Urinary bladder (tissue), 4 donors: ENCODE measurements around the gene NACA. TPM values are rescaled to one million over a fixed set of nuclear protein-coding genes. Genes with fewer than 3 reads are reported as not detected.
"Not testable (repeated sequence)": the region's sequence is repeated elsewhere in the genome, so short reads cannot be mapped to it uniquely, and the experiment has no call there.

Source experiments
- DNase-seq: peaks from one replicate; pipeline ENCODE4 v3.0.0-alpha.2; 2015; ENCODE audit errors: extremely low spot score
- H3K27ac ChIP-seq: one replicate; pipeline ENCODE4 v1.5.1; 2013; ENCODE audit warnings: low read depth, mild to moderate bottlenecking, moderate library complexity
- H3K36me3 ChIP-seq: one replicate; pipeline ENCODE4 v1.6.1; 2013; ENCODE audit warnings: mild to moderate bottlenecking, moderate library complexity; ENCODE audit not compliant: insufficient read depth
- H3K4me1 ChIP-seq: one replicate; pipeline ENCODE4 v1.6.1; 2013; ENCODE audit warnings: mild to moderate bottlenecking, moderate library complexity; ENCODE audit not compliant: insufficient read depth
- H3K4me3 ChIP-seq: one replicate; pipeline ENCODE4 v1.5.1; 2013; ENCODE audit warnings: low read depth, low read length
- WGBS: extraction: QIAGEN DNeasy Blood & Tissue Kit; methylation state at CpG from one replicate; pipeline ENCODE4 v1.1.7; 2013; 5-methylcytosine and 5-hydroxymethylcytosine counted together
- polyA plus RNA-seq: library from polyadenylated mRNA; stranded (reverse); fragments of 200-250 nt; gene quantifications from one replicate; pipeline ENCODE4 v1.2.3, GENCODE V29; 2013
- total RNA-seq: library from RNA; depleted of rRNA; stranded (reverse); fragments of >200 nt; gene quantifications from one replicate; pipeline ENCODE4 v1.2.3, GENCODE V29; 2014
- donor health status: healthy with polysubstance abuse.
- donor health status: healthy.

Gene NACA
- total and polyA plus RNA-seq, 2 donors = 1,052 to 1,683 TPM

DNA sequence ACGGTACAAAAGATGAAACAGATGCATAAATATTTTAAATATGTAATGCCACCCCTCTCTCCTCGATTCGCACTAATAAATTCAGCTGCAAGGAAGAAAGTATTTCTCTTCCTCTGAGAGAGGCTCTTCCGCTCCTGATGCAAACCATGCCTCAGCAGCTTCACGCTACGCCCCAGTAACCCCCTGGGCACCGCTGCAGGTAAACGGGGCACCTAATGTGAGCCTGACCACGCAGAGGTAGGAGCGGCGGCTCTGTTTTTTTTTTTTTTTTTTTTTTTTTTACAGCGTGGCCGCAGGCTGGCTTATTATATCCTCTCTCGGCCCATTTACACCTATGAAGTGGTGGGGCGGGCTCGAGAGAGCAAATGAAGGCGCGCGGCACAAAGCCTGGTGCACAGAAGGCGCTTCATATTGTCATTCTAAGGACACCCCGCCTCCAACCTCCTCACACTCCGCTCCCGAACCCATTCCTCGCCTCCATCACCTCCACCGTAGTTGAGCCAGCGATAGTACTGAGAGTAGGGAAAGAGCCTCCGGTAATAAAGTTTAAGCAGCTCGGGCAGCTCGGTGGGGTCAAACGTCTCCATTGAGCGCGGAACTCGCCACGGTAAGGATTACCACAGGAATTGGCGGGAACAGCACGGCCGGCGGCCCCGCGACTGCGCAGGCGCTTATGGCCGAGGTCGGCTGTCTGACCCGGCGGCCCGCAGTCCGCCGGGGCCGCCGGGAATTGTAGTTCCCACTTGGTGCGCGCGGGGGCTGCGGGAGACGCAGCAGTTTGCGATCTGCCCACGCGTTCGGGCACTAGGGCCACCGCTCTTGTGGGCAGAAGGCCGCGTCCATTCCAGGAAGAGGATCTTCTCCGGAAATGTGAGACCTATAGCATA lies 26.9 kb upstream of the NACA start, which contains the start of gene PRIM1:
TSS of gene PRIM1 (minus strand) at position 612 of the 887 bp plus-strand sequence. CDS start at position 587, 25 bp downstream.
- Histone ChIP-seq H3K27ac (no peak within 1 kb of the TSS), H3K4me3 (peak within 1 kb of the TSS; percentile 87), H3K36me3 (peaks cover 2% of the 10 kb centered on the region), H3K4me1 (no peaks in the 10 kb centered on the region)
- peak; percentile 18 for DNase-seq
- WGBS = under 1% methylated on average over 64 of the region's 64 CpGs

DNA sequence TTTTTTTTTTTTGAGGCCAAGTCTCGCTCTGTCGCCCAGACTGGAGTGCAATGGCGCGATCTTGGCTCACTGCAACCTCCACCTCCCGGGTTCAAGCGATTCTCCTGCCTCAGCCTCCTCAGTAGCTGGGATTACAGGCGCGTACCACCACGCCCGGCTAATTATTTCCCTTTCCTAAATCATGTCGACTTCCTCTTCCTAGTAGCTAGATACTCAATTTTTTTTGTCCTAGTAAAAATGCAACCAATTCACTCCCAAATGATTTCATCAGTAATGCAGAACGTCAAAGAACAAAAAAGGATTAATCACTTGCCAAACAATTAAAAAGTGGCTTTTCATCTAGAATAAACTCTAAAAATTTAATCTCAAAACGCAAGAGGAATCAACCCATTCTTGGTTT lies 25.5 kb upstream of the NACA start:
- not testable (repeated sequence) for H3K36me3 ChIP-seq, H3K4me3 ChIP-seq, H3K4me1 ChIP-seq, DNase-seq, H3K27ac ChIP-seq
- WGBS = 83% methylated on average over 13 of the region's 13 CpGs

DNA sequence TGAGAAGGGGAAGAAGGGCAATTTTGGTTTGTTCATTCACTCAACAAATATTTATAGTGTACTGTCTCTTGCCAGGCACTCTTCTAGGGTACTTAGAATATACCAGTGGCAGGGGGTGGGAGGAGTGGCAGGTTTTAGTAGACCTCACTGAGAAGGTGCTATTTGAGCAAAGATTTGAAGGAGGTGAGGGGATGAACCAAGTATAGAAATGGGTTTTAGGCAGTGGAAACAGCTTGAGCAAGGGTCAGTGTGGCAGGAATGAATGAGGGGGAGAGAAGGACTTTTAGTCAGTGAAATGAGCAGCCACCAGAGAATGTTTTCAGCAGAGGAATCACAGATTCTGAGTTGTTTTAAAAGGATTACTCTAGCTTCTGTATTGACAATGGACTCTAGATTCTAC lies 24.8 kb upstream of the NACA start:
- no peak for DNase-seq
- Histone ChIP-seq H3K36me3 (peaks cover 5% of the 10 kb centered on the region), H3K27ac (no peak overlapping the region), H3K4me1 (no peaks in the 10 kb centered on the region), H3K4me3 (no peak overlapping the region)

GRCh38 chr12:56749359-56749758 lies 24.3 kb upstream of the NACA start:
- H3K36me3 ChIP-seq = peaks cover 8% of the 10 kb centered on the region
- H3K27ac ChIP-seq = no peak overlapping the region
- no peak for DNase-seq
- H3K4me3 ChIP-seq = no peak overlapping the region
- WGBS = 78% methylated on average over 2 of the region's 2 CpGs
- H3K4me1 ChIP-seq = no peaks in the 10 kb centered on the region

GRCh38 chr12:56728139-56728861 lies 3.2 kb upstream of the NACA start:
- 95% methylated on average over 11 of the region's 11 CpGs for WGBS

GRCh38 chr12:56726196-56726675 lies 1.1 kb upstream of the NACA start:
- not testable (repeated sequence) for H3K27ac ChIP-seq, H3K4me3 ChIP-seq, H3K4me1 ChIP-seq, DNase-seq, H3K36me3 ChIP-seq
- 92% methylated on average over 15 of the region's 15 CpGs for WGBS

More at GRCh38 chr12:56728139-56728861, 3.2 kb upstream of the NACA start:
- H3K27ac ChIP-seq = no peak overlapping the region
- H3K4me3 ChIP-seq = no peak overlapping the region
- H3K36me3 ChIP-seq = no peaks in the 10 kb centered on the region
- H3K4me1 ChIP-seq = no peaks in the 10 kb centered on the region
- DNase-seq = no peak

DNA sequence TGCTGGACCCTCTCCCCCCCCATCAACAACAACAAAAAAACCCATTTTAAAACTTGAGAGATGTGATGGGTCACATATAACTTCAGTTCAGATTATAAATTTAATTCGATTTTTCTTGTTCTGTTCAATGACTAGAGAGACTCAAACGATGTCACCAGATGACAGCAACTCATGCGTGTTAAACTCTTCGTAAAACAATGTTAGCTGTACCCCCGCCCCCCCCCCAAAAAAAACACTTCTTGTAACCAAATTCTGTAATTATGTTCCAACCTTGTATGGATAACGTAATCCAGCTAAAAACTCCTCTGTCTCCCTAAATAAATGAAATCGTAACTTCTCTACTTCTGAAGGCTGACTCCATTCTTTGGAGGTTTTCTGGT lies 614 bp upstream of the NACA start:
- Histone ChIP-seq H3K4me3 (peak overlapping the region; percentile 68), H3K27ac (peak overlapping the region; percentile 90), H3K36me3 (no peaks in the 10 kb centered on the region), H3K4me1 (peaks cover 6% of the 10 kb centered on the region)
- no peak for DNase-seq
- 32% methylated on average over 7 of the region's 7 CpGs for WGBS

- Histone ChIP-seq H3K36me3 (no peaks in the 10 kb centered on the region), H3K27ac (peak overlapping the region; percentile 92), H3K4me3 (peak overlapping the region; percentile 68), H3K4me1 (peaks cover 6% of the 10 kb centered on the region)
- no peak for DNase-seq
- WGBS = 0% methylated on average over 9 of the region's 9 CpGs
Measured at GRCh38 chr12:56724701-56724971, 463 bp downstream of the NACA start.

- Histone ChIP-seq H3K4me1 (peaks cover 6% of the 10 kb centered on the region), H3K36me3 (no peaks in the 10 kb centered on the region), H3K4me3 (peak overlapping the region; percentile 68), H3K27ac (peak overlapping the region; percentile 92)
- no peak for DNase-seq
- 2% methylated on average over 14 of the region's 14 CpGs for WGBS
Measured at GRCh38 chr12:56723889-56724700, 1.0 kb downstream of the NACA start.

DNA sequence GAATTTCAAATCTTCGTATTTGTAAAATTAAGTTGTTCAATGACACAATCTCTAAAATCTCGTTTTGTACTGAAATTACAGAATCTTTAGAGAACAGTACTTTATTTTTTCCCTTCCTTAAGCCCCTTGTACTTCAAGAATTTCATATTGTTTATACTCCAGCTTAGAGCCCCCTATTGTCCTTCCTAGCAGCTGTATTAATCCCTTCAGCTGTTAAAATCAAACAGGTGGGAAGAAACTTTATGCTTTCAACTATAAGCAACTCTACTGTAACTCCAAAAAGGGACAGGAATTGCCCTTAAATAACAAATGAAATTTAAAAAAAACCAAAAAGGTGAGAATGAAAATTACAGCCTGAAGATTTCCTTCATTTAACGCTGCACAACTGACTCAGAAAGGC lies 1.7 kb downstream of the NACA start:
- no peaks in the 10 kb centered on the region for H3K36me3 ChIP-seq
- 61% methylated on average over 3 of the region's 3 CpGs for WGBS
- no peak for DNase-seq
- peak overlapping the region; percentile 3 for H3K4me3 ChIP-seq
- no peak overlapping the region for H3K27ac ChIP-seq
- peaks cover 6% of the 10 kb centered on the region for H3K4me1 ChIP-seq

- Histone ChIP-seq H3K4me3 (no peak overlapping the region), H3K36me3 (no peaks in the 10 kb centered on the region), H3K4me1 (peaks cover 6% of the 10 kb centered on the region), H3K27ac (no peak overlapping the region)
- no peak for DNase-seq
- 87% methylated on average over 4 of the region's 4 CpGs for WGBS
Measured at GRCh38 chr12:56722832-56723231, 2.3 kb downstream of the NACA start.

DNA sequence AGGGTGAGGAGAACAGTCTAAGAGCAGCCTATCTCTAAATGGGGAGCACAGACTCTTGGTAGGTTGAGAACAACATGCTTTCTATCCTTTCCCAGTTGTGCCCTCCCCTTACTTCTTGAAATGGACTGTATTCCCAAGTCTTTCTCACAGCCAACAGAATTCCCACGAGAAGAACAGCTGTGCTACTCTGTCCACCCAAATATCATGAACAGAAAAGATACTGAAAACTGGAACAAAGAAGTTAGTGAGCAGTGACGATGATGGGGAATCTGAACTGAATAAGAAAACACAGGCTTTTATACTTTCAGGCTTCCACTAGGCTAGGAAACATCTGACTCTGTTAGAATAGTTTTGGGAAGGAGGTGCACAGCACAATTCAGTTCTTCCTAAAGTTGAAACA lies 3.4 kb downstream of the NACA start:
- H3K27ac ChIP-seq = no peak overlapping the region
- WGBS = 40% methylated on average over 2 of the region's 2 CpGs

DNA sequence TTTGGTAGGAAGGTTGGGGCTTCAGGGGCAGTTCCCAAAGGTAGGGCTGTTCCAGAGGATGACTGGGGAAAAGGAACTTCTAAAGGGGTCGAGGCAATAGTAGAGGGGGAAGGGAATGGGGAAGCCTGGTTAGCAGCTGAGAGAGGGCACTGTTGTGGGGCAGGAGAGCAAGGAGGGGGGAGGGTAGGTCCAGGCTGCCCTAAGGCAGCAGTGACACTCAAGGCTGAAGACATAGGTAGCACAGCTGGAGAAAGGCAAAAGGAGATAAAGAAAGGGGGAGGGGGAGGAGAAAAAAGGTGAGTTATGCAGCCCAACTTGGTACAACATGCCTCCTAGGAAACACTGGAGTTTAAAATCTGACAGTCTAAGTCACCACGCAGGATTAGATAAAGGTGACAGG lies 3.9 kb downstream of the NACA start:
- no peak overlapping the region for H3K27ac ChIP-seq
- DNase-seq = no peak
- no peak overlapping the region for H3K4me3 ChIP-seq
- peaks cover 8% of the 10 kb centered on the region for H3K4me1 ChIP-seq
- no peaks in the 10 kb centered on the region for H3K36me3 ChIP-seq
- 67% methylated on average over 2 of the region's 2 CpGs for WGBS

More for the DNA sequence above, 3.4 kb downstream of the NACA start:
- DNase-seq = no peak
- H3K4me3 ChIP-seq = no peak overlapping the region
- H3K4me1 ChIP-seq = peaks cover 6% of the 10 kb centered on the region
- no peaks in the 10 kb centered on the region for H3K36me3 ChIP-seq
